ENCODE results near the gene LIFR.

DNA sequence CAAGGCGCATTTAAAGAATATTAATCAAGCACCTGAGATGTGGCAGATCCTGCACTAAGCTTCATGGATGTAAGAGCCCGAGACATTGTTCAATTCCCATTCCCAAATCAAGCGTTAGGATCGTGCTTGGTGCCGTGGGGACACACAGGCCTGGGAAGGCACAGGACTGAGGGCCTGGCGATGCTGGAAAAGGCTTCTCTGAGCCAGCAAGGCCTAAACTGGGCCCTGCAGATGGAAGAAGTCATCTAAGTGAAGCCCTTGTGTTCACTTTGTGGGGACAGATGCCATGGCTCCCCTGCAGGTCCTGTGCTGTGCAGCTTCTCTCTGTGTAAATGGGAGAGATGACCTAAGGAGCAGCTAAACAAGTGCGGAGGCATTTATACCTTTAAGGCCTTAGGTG is 83.9 kb downstream of the LIFR start:
- TF ChIP-seq EZH2 (IDR thresholded peaks at IDR 0.05; ENCODE audit: low read length, missing control alignments): no peak
- TF ChIP-seq, protein P1, sequence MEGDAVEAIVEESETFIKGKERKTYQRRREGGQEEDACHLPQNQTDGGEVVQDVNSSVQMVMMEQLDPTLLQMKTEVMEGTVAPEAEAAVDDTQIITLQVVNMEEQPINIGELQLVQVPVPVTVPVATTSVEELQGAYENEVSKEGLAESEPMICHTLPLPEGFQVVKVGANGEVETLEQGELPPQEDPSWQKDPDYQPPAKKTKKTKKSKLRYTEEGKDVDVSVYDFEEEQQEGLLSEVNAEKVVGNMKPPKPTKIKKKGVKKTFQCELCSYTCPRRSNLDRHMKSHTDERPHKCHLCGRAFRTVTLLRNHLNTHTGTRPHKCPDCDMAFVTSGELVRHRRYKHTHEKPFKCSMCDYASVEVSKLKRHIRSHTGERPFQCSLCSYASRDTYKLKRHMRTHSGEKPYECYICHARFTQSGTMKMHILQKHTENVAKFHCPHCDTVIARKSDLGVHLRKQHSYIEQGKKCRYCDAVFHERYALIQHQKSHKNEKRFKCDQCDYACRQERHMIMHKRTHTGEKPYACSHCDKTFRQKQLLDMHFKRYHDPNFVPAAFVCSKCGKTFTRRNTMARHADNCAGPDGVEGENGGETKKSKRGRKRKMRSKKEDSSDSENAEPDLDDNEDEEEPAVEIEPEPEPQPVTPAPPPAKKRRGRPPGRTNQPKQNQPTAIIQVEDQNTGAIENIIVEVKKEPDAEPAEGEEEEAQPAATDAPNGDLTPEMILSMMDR (conservative IDR thresholded peaks at IDR 0.05 in 1 of 2, IDR thresholded peaks at IDR 0.05 in 1 of 2; ENCODE audit: low read depth in 1 of 2, low read length in 2 of 2): no peak
